Sigmoid colon (tissue), 4 donors: ENCODE results near the gene KRT72.

ENCODE experiments used
- EP300 ChIP-seq, 4 donors: sonication (generic); formaldehyde crosslinking; IDR thresholded peaks; one replicate each; pipeline ENCODE4 v1.6.1; 2017; ENCODE audit warnings: antibody characterized with exemption in 4 of 4
- POLR2A ChIP-seq, 2 donors: fragments of 450-650 bp; IDR thresholded peaks; one replicate each; pipeline ENCODE4 v1.6.1; 2016; ENCODE audit warnings: antibody characterized with exemption in 2 of 2, mild to moderate bottlenecking in 2 of 2, moderate library complexity in 2 of 2
- POLR2AphosphoS5 ChIP-seq, 4 donors: sonication (generic); formaldehyde crosslinking; IDR thresholded peaks; one replicate each; pipeline ENCODE4 v1.6.1; 2017; ENCODE audit warnings: antibody characterized with exemption in 4 of 4
- TF ChIP-seq, protein P1 (sequence below), 4 experiments: fragments of 450-650 bp in 3 of 4; fragments of 200-600 bp in 1 of 4; IDR thresholded peaks; one replicate each; pipeline ENCODE4 v1.5.1; 2016 to 2019; ENCODE audit warnings: antibody characterized with exemption in 4 of 4, mild to moderate bottlenecking in 3 of 4, moderate library complexity in 2 of 4

DNA sequence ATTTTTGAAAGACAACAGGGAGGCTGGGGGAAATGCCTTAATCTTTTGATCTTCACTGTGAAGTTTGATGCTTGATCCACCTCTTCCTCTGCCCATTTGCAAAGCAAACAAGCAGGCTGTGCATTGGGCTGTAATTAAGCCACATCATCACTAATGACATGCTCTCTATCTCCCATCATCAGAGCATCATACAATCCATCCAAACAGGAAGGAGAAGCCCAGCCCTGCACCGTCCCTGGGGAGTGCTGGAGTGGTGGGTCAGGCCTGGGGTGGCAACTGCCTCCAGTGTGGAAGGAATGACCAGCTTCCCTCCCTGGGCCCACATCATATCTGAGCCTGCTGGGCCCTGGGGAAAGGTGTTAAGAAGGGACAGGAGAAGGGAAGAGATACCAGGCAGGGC is 20.8 kb downstream of the KRT72 start:
- TF ChIP-seq, protein P1, sequence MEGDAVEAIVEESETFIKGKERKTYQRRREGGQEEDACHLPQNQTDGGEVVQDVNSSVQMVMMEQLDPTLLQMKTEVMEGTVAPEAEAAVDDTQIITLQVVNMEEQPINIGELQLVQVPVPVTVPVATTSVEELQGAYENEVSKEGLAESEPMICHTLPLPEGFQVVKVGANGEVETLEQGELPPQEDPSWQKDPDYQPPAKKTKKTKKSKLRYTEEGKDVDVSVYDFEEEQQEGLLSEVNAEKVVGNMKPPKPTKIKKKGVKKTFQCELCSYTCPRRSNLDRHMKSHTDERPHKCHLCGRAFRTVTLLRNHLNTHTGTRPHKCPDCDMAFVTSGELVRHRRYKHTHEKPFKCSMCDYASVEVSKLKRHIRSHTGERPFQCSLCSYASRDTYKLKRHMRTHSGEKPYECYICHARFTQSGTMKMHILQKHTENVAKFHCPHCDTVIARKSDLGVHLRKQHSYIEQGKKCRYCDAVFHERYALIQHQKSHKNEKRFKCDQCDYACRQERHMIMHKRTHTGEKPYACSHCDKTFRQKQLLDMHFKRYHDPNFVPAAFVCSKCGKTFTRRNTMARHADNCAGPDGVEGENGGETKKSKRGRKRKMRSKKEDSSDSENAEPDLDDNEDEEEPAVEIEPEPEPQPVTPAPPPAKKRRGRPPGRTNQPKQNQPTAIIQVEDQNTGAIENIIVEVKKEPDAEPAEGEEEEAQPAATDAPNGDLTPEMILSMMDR (IDR thresholded peaks at IDR 0.05) = no peak
- TF ChIP-seq EP300 (IDR thresholded peaks at IDR 0.05) (no peak), POLR2A (IDR thresholded peaks at IDR 0.05) (no peak), POLR2AphosphoS5 (IDR thresholded peaks at IDR 0.05) (no peak)
